Measurements from ENCODE around the gene TCTN1. TPM values are rescaled to one million over a fixed set of nuclear protein-coding genes. Genes with fewer than 3 reads are reported as not detected.

Gene TCTN1
- total and polyA plus RNA-seq, 9 of the 15 experiments (the other 6 are each of a cell fraction or from before 2014, with no cell fraction given): 0.32 to 12.5 (median 4.0) TPM

DNA sequence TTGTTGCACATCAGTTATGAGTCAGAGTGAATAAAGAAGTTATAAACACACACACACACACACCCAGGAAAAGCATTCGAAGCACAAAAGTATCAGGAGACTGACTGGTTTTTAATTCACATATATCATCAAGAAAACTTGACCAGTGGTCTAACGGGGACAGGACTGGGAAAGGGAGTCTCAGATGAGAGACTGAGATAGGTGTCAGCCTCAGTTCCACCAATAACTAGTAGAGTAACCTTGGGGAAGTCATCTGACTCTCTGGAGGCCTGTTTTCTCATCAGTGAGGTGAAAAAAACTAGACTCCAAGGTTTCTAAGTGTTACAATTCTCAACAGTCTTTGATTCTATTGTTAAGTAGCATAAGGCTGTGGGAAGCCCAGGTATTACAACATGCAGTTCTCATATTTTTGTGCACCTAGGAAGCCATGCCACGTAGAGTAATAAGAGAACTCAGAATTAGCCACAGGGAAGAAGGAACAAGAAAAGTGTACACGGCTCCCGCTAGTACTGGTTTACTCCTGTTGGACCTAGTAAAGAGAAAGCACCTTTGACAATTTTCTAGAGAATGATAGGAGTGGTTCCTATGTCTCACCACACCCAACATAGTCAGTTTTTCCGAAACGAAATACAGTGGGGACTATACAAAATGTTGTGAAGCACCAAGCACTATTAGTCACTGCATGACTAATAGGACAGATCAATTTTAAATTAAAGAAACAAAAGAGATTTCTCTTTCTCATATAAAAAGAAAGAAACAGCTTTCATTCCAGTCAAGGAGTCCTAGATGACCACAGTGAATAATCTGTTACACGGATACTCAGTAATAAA is 35.9 kb upstream of the TCTN1 start (continued):
- TF ChIP-seq, protein P1, sequence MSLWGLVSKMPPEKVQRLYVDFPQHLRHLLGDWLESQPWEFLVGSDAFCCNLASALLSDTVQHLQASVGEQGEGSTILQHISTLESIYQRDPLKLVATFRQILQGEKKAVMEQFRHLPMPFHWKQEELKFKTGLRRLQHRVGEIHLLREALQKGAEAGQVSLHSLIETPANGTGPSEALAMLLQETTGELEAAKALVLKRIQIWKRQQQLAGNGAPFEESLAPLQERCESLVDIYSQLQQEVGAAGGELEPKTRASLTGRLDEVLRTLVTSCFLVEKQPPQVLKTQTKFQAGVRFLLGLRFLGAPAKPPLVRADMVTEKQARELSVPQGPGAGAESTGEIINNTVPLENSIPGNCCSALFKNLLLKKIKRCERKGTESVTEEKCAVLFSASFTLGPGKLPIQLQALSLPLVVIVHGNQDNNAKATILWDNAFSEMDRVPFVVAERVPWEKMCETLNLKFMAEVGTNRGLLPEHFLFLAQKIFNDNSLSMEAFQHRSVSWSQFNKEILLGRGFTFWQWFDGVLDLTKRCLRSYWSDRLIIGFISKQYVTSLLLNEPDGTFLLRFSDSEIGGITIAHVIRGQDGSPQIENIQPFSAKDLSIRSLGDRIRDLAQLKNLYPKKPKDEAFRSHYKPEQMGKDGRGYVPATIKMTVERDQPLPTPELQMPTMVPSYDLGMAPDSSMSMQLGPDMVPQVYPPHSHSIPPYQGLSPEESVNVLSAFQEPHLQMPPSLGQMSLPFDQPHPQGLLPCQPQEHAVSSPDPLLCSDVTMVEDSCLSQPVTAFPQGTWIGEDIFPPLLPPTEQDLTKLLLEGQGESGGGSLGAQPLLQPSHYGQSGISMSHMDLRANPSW (CRISPR knock-in tag; IDR thresholded peaks at IDR 0.05): no peak
- TF ChIP-seq, protein P2, sequence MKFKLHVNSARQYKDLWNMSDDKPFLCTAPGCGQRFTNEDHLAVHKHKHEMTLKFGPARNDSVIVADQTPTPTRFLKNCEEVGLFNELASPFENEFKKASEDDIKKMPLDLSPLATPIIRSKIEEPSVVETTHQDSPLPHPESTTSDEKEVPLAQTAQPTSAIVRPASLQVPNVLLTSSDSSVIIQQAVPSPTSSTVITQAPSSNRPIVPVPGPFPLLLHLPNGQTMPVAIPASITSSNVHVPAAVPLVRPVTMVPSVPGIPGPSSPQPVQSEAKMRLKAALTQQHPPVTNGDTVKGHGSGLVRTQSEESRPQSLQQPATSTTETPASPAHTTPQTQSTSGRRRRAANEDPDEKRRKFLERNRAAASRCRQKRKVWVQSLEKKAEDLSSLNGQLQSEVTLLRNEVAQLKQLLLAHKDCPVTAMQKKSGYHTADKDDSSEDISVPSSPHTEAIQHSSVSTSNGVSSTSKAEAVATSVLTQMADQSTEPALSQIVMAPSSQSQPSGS (CRISPR knock-in tag; IDR thresholded peaks at IDR 0.05): no peak
- TF ChIP-seq L3MBTL2 (IDR thresholded peaks at IDR 0.05) (peak; percentile 76), ZNF778 (CRISPR knock-in tag; IDR thresholded peaks at IDR 0.05) (no peak), NR2C1 (IDR thresholded peaks at IDR 0.05) (no peak), NR2C1 (tag; IDR thresholded peaks at IDR 0.05) (no peak), POLR2H (tag; IDR thresholded peaks at IDR 0.05; ENCODE audit: low read depth) (no peak), NR1H2 (CRISPR knock-in tag; IDR thresholded peaks at IDR 0.05) (no peak), HINFP (tag; conservative IDR thresholded peaks at IDR 0.05; ENCODE audit: low read depth) (no peak)
